Trophoblast cell (in vitro differentiated cells and primary cell): Measurements from ENCODE around the gene HS3ST3A1.

Experiments
- DNase-seq, 2 donors: peaks; one replicate each; pipeline ENCODE4 v3.0.0-alpha.2; 2016
- H2AFZ ChIP-seq: 2 replicates; pipeline ENCODE4 v1.6.1; 2013; ENCODE audit warnings: low read length, moderate library complexity, mild to moderate bottlenecking; ENCODE audit not compliant: insufficient read depth, poor library complexity
- H2AK5ac ChIP-seq: 2 replicates; pipeline ENCODE4 v1.6.1; 2013; ENCODE audit warnings: mild to moderate bottlenecking, low read length
- H2BK120ac ChIP-seq: 2 replicates; pipeline ENCODE4 v1.6.1; 2013; ENCODE audit warnings: low read length, mild to moderate bottlenecking, moderate library complexity; ENCODE audit not compliant: insufficient read depth, poor library complexity
- H2BK12ac ChIP-seq: 2 replicates; pipeline ENCODE4 v1.6.1; 2013; ENCODE audit warnings: mild to moderate bottlenecking, low read length, moderate library complexity
- H2BK5ac ChIP-seq: 2 replicates; pipeline ENCODE4 v1.6.1; 2013; ENCODE audit warnings: low read length, low read depth, moderate library complexity, mild to moderate bottlenecking; ENCODE audit not compliant: poor library complexity
- H3K14ac ChIP-seq: 2 replicates; pipeline ENCODE4 v1.6.1; 2013; ENCODE audit warnings: mild to moderate bottlenecking, low read length
- H3K18ac ChIP-seq: 2 replicates; pipeline ENCODE4 v1.6.1; 2013; ENCODE audit warnings: mild to moderate bottlenecking, low read length
- H3K23ac ChIP-seq: 2 replicates; pipeline ENCODE4 v1.6.1; 2013; ENCODE audit warnings: low read length
- H3K27ac ChIP-seq: 2 replicates; pipeline ENCODE4 v1.5.1; 2013; ENCODE audit warnings: low read depth, mild to moderate bottlenecking, inconsistent platforms, low read length, moderate library complexity
- H3K27me3 ChIP-seq: 2 replicates; pipeline ENCODE4 v1.6.1; 2013; ENCODE audit warnings: inconsistent platforms, mild to moderate bottlenecking, low read length, moderate library complexity; ENCODE audit not compliant: insufficient read depth
- H3K36me3 ChIP-seq, 2 experiments: 1 replicate in 1 of 2; 2 replicates in 1 of 2; pipeline ENCODE4 v1.6.1; 2013; ENCODE audit warnings: low read length in 2 of 2, mild to moderate bottlenecking in 2 of 2, moderate library complexity in 1 of 2; ENCODE audit not compliant: insufficient read depth in 2 of 2, control insufficient read depth in 1 of 2
- H3K4ac ChIP-seq: 2 replicates; pipeline ENCODE4 v1.6.1; 2013; ENCODE audit warnings: low read depth, mild to moderate bottlenecking, low read length, moderate library complexity
- H3K4me1 ChIP-seq, 2 experiments: 1 replicate in 1 of 2; 2 replicates in 1 of 2; pipeline ENCODE4 v1.6.1; 2013; ENCODE audit warnings: low read length in 2 of 2, mild to moderate bottlenecking in 2 of 2, moderate library complexity in 1 of 2; ENCODE audit not compliant: insufficient read depth in 2 of 2, control insufficient read depth in 1 of 2
- H3K4me2 ChIP-seq: 2 replicates; pipeline ENCODE4 v1.6.1; 2013; ENCODE audit warnings: inconsistent platforms, mild to moderate bottlenecking, low read length, moderate library complexity
- H3K4me3 ChIP-seq: 2 replicates; pipeline ENCODE4 v1.5.1; 2013; ENCODE audit warnings: mild to moderate bottlenecking, low read depth, low read length, inconsistent platforms
- H3K79me1 ChIP-seq: one replicate; pipeline ENCODE4 v1.6.1; 2013; ENCODE audit warnings: low read length
- H3K79me2 ChIP-seq: 2 replicates; pipeline ENCODE4 v1.6.1; 2013; ENCODE audit warnings: low read length, mild to moderate bottlenecking; ENCODE audit not compliant: control insufficient read depth, insufficient read depth, poor library complexity
- H3K9ac ChIP-seq: 2 replicates; pipeline ENCODE4 v1.6.1; 2013; ENCODE audit warnings: mild to moderate bottlenecking, low read length
- H3K9me3 ChIP-seq: 2 replicates; pipeline ENCODE4 v1.6.1; 2013; ENCODE audit warnings: low read depth, mild to moderate bottlenecking, control low read depth, inconsistent platforms, low read length; ENCODE audit not compliant: insufficient read depth
- H4K12ac ChIP-seq: 2 replicates; pipeline ENCODE4 v1.6.1; 2013; ENCODE audit warnings: low read depth, mild to moderate bottlenecking, low read length, moderate library complexity
- H4K8ac ChIP-seq: 2 replicates; pipeline ENCODE4 v1.6.1; 2013; ENCODE audit warnings: low read depth, mild to moderate bottlenecking, low read length, moderate library complexity
- H4K91ac ChIP-seq: one replicate; pipeline ENCODE4 v1.6.1; 2013; ENCODE audit warnings: low read depth, mild to moderate bottlenecking, low read length, moderate library complexity
- WGBS: extraction: QIAGEN DNeasy Blood & Tissue Kit; methylation state at CpG from one replicate; pipeline ENCODE4 v1.1.7; 2013; ENCODE audit warnings: missing lambda C conversion rate; ENCODE audit not compliant: insufficient read length, insufficient coverage; ENCODE audit errors: extremely low coverage; 5-methylcytosine and 5-hydroxymethylcytosine counted together

HS3ST3A1 gene

GRCh38 chr17:13575466-13575865, 26.3 kb downstream of the HS3ST3A1 start:
- no CpG with 5 or more reads among the region's 2 CpGs for WGBS
- no peak overlapping the region for H3K27ac ChIP-seq

GRCh38 chr17:13572581-13572980, 29.1 kb downstream of the HS3ST3A1 start:
- no peak overlapping the region for H3K23ac ChIP-seq
- H3K9me3 ChIP-seq, result no peaks in the 10 kb centered on the region
- H2AFZ ChIP-seq, result no peak overlapping the region
- H4K12ac ChIP-seq, result no peak overlapping the region
- H3K27me3 ChIP-seq, result no peaks in the 10 kb centered on the region
- no peak overlapping the region for H2BK120ac ChIP-seq
- no peak overlapping the region for H2BK12ac ChIP-seq
- peaks cover 4% of the 10 kb centered on the region for H3K79me1 ChIP-seq
- H3K4me1 ChIP-seq, result peaks cover 5 to 8% of the 10 kb centered on the region in 2 experiments
- H4K8ac ChIP-seq, result no peak overlapping the region
- H3K9ac ChIP-seq, result no peak overlapping the region
- no CpG with 5 or more reads among the region's 3 CpGs for WGBS
- no peak overlapping the region for H4K91ac ChIP-seq
- H3K18ac ChIP-seq, result no peak overlapping the region
- H3K14ac ChIP-seq, result no peak overlapping the region
- H3K4me2 ChIP-seq, result no peak overlapping the region
- no peak overlapping the region for H3K27ac ChIP-seq
- no peaks in the 10 kb centered on the region for H3K79me2 ChIP-seq
- H2BK5ac ChIP-seq, result no peak overlapping the region
- H3K4ac ChIP-seq, result no peak overlapping the region
- DNase-seq, result no peak
- H3K36me3 ChIP-seq, result no peaks in the 10 kb centered on the region
- no peak overlapping the region for H2AK5ac ChIP-seq
- no peak overlapping the region for H3K4me3 ChIP-seq

More at GRCh38 chr17:13575466-13575865, 26.3 kb downstream of the HS3ST3A1 start:
- no peak overlapping the region for H3K9ac ChIP-seq
- H3K36me3 ChIP-seq, result no peaks in the 10 kb centered on the region
- no peak overlapping the region for H4K12ac ChIP-seq
- no peak overlapping the region for H2BK12ac ChIP-seq
- no peak for DNase-seq
- no peak overlapping the region for H3K4me3 ChIP-seq
- H3K23ac ChIP-seq, result no peak overlapping the region
- H2BK5ac ChIP-seq, result no peak overlapping the region
- H3K79me2 ChIP-seq, result no peaks in the 10 kb centered on the region
- no peak overlapping the region for H3K4me2 ChIP-seq
- H2BK120ac ChIP-seq, result no peak overlapping the region
- no peaks in the 10 kb centered on the region for H3K27me3 ChIP-seq
- H2AK5ac ChIP-seq, result no peak overlapping the region
- no peak overlapping the region for H3K4ac ChIP-seq
- H3K79me1 ChIP-seq, result no peaks in the 10 kb centered on the region
- no peaks in the 10 kb centered on the region for H3K9me3 ChIP-seq
- no peak overlapping the region for H4K8ac ChIP-seq
- H3K4me1 ChIP-seq, result peaks cover 0 to 1% of the 10 kb centered on the region in 2 experiments
- H3K14ac ChIP-seq, result no peak overlapping the region
- no peak overlapping the region for H4K91ac ChIP-seq
- no peak overlapping the region for H2AFZ ChIP-seq
- no peak overlapping the region for H3K18ac ChIP-seq

GRCh38 chr17:13569398-13570123, 32.2 kb downstream of the HS3ST3A1 start:
- Histone ChIP-seq H3K4ac (no peak overlapping the region), H2BK5ac (no peak overlapping the region), H3K4me3 (no peak overlapping the region), H3K23ac (no peak overlapping the region), H3K79me2 (no peaks in the 10 kb centered on the region), H2AFZ (no peak overlapping the region), H3K79me1 (peaks cover 4% of the 10 kb centered on the region), H3K14ac (no peak overlapping the region), H2BK120ac (peak overlapping the region; percentile 38), H4K91ac (no peak overlapping the region), H2BK12ac (peak overlapping the region; percentile 76), H4K8ac (no peak overlapping the region), H3K27me3 (no peaks in the 10 kb centered on the region), H3K9me3 (no peaks in the 10 kb centered on the region), H3K27ac (peak overlapping the region; percentile 32), H4K12ac (no peak overlapping the region), H2AK5ac (no peak overlapping the region), H3K4me2 (no peak overlapping the region), H3K4me1 (peaks cover 5 to 8% of the 10 kb centered on the region in 2 experiments), H3K36me3 (no peaks in the 10 kb centered on the region), H3K18ac (no peak overlapping the region), H3K9ac (no peak overlapping the region)
- no peak for DNase-seq
- no CpG with 5 or more reads among the region's 7 CpGs for WGBS

GRCh38 chr17:13568582-13569397, 32.9 kb downstream of the HS3ST3A1 start:
- Histone ChIP-seq H3K14ac (no peak overlapping the region), H2AK5ac (no peak overlapping the region), H3K18ac (no peak overlapping the region), H4K12ac (no peak overlapping the region), H3K79me2 (no peaks in the 10 kb centered on the region), H3K4me3 (no peak overlapping the region), H2AFZ (peak overlapping the region; percentile 70), H3K27ac (peak overlapping the region; percentile 32), H3K9ac (no peak overlapping the region), H3K36me3 (no peaks in the 10 kb centered on the region), H4K91ac (no peak overlapping the region), H2BK5ac (no peak overlapping the region), H3K4me1 (peaks cover 5 to 8% of the 10 kb centered on the region in 2 experiments), H3K27me3 (no peaks in the 10 kb centered on the region), H2BK12ac (peak overlapping the region; percentile 38), H3K4ac (no peak overlapping the region), H4K8ac (no peak overlapping the region), H3K4me2 (no peak overlapping the region), H3K23ac (no peak overlapping the region), H3K9me3 (no peaks in the 10 kb centered on the region), H3K79me1 (peaks cover 4% of the 10 kb centered on the region), H2BK120ac (no peak overlapping the region)
- no CpG with 5 or more reads among the region's 7 CpGs for WGBS
- DNase-seq, result no peak
